Karpas-422 (cell line): ENCODE data around the gene QPCT. TPM values are rescaled to one million over a fixed set of nuclear protein-coding genes. Genes with fewer than 3 reads are reported as not detected.

Experiments used
- DNase-seq: peaks from one replicate; pipeline ENCODE4 v3.0.0-alpha.2; 2015
- H2AFZ ChIP-seq: fragments of 200-600 bp; sonication (generic); 2 replicates; pipeline ENCODE4 v1.6.1; 2014; ENCODE audit warnings: antibody characterized with exemption, low read length, mixed read lengths
- H3K27ac ChIP-seq: fragments of 200-600 bp; sonication (generic); 2 replicates; pipeline ENCODE4 v1.5.1; 2014; ENCODE audit warnings: mild to moderate bottlenecking, low read length, moderate library complexity
- H3K27me3 ChIP-seq: fragments of 200-600 bp; sonication (generic); 2 replicates; pipeline ENCODE4 v1.6.1; 2014; ENCODE audit warnings: low read length, mixed read lengths
- H3K36me3 ChIP-seq: fragments of 200-600 bp; sonication (generic); 2 replicates; pipeline ENCODE4 v1.6.1; 2014; ENCODE audit warnings: low read length, mixed read lengths; ENCODE audit not compliant: insufficient read depth
- H3K4me1 ChIP-seq: fragments of 200-600 bp; sonication (generic); 2 replicates; pipeline ENCODE4 v1.6.1; 2014; ENCODE audit warnings: mild to moderate bottlenecking, low read length, mixed read lengths
- H3K4me2 ChIP-seq: fragments of 200-600 bp; sonication (generic); 2 replicates; pipeline ENCODE4 v1.6.1; 2014; ENCODE audit warnings: low read length, low read depth, mild to moderate bottlenecking; ENCODE audit not compliant: poor library complexity, severe bottlenecking
- H3K4me3 ChIP-seq: fragments of 200-600 bp; sonication (generic); 2 replicates; pipeline ENCODE4 v1.5.1; 2014; ENCODE audit warnings: mild to moderate bottlenecking, antibody characterized with exemption, low read length, mixed read lengths
- H3K79me2 ChIP-seq: fragments of 200-600 bp; sonication (generic); 2 replicates; pipeline ENCODE4 v1.6.1; 2014; ENCODE audit warnings: mild to moderate bottlenecking, low read length, mixed read lengths
- H3K9ac ChIP-seq: fragments of 200-600 bp; sonication (generic); 2 replicates; pipeline ENCODE4 v1.6.0; 2014; ENCODE audit warnings: low read length
- H3K9me2 ChIP-seq: fragments of 200-600 bp; sonication (generic), shearing (Covaris generic); replicated peaks from 2 replicates; pipeline ENCODE4 v1.6.0; 2014; ENCODE audit warnings: mild to moderate bottlenecking, low read length, moderate library complexity; ENCODE audit not compliant: insufficient read depth
- H3K9me3 ChIP-seq: fragments of 300-700, 200-600 bp; sonication (generic); 2 replicates; pipeline ENCODE4 v1.6.1; 2014; ENCODE audit warnings: low read length, mixed read lengths
- H4K20me1 ChIP-seq: fragments of 200-600 bp; sonication (generic); 2 replicates; pipeline ENCODE4 v1.6.1; 2014; ENCODE audit warnings: mild to moderate bottlenecking, antibody characterized with exemption, low read length, low read depth; ENCODE audit not compliant: insufficient read depth
- total RNA-seq: library from RNA; depleted of rRNA; stranded (reverse); fragments of >200 nt; shearing (Covaris generic); gene quantifications from 2 replicates; pipeline ENCODE4 v1.2.3, GENCODE V29; 2014; ENCODE audit warnings: low replicate concordance

Gene QPCT
- total RNA-seq, 1 experiment from 2014 or later: 4.8 TPM

- Histone ChIP-seq H3K27me3 (no peaks in the 10 kb centered on the region), H3K4me3 (no peak overlapping the region), H3K4me1 (no peaks in the 10 kb centered on the region), H3K9me3 (no peaks in the 10 kb centered on the region), H2AFZ (no peak overlapping the region), H3K4me2 (no peak overlapping the region), H3K9me2 (no peaks in the 10 kb centered on the region), H3K79me2 (no peaks in the 10 kb centered on the region), H3K36me3 (no peaks in the 10 kb centered on the region), H4K20me1 (peaks cover 24% of the 10 kb centered on the region), H3K27ac (no peak overlapping the region), H3K9ac (no peak overlapping the region)
- DNase-seq: no peak
Measured at GRCh38 chr2:37306024-37306423, 38.4 kb upstream of the QPCT start.

GRCh38 chr2:37307500-37307899 is 36.9 kb upstream of the QPCT start:
- Histone ChIP-seq H3K9me2 (no peaks in the 10 kb centered on the region), H3K36me3 (no peaks in the 10 kb centered on the region), H3K4me1 (no peaks in the 10 kb centered on the region), H3K9me3 (no peaks in the 10 kb centered on the region), H3K27ac (no peak overlapping the region), H2AFZ (no peak overlapping the region), H3K27me3 (no peaks in the 10 kb centered on the region), H3K4me3 (no peak overlapping the region), H3K9ac (no peak overlapping the region), H3K79me2 (0 out of 2 replicates have a peak, but pooled peaks cover 2% of the 10 kb centered on the region), H4K20me1 (peaks cover 24% of the 10 kb centered on the region), H3K4me2 (no peak overlapping the region)
- no peak for DNase-seq

GRCh38 chr2:37315364-37315763 is 29.1 kb upstream of the QPCT start:
- Histone ChIP-seq H3K9ac (no peak overlapping the region), H3K4me2 (no peak overlapping the region), H3K27ac (no peak overlapping the region), H3K79me2 (peaks cover 9% of the 10 kb centered on the region; the same call in 1 of the 2 replicates), H3K4me1 (peaks cover 13% of the 10 kb centered on the region), H3K27me3 (no peaks in the 10 kb centered on the region), H3K36me3 (no peaks in the 10 kb centered on the region), H3K9me3 (no peaks in the 10 kb centered on the region), H3K9me2 (no peaks in the 10 kb centered on the region), H3K4me3 (no peak overlapping the region), H4K20me1 (peaks cover 29% of the 10 kb centered on the region), H2AFZ (no peak overlapping the region)
- no peak for DNase-seq

GRCh38 chr2:37316181-37316580 is 28.2 kb upstream of the QPCT start:
- H3K9me2 ChIP-seq: no peaks in the 10 kb centered on the region
- H3K9ac ChIP-seq: no peak overlapping the region
- no peak overlapping the region for H3K4me2 ChIP-seq
- no peak overlapping the region for H2AFZ ChIP-seq
- H3K27ac ChIP-seq: no peak overlapping the region
- peaks cover 21% of the 10 kb centered on the region for H4K20me1 ChIP-seq
- H3K4me1 ChIP-seq: peaks cover 15% of the 10 kb centered on the region
- H3K4me3 ChIP-seq: no peak overlapping the region
- H3K36me3 ChIP-seq: no peaks in the 10 kb centered on the region
- no peak for DNase-seq
- H3K9me3 ChIP-seq: no peaks in the 10 kb centered on the region
- H3K27me3 ChIP-seq: no peaks in the 10 kb centered on the region
- H3K79me2 ChIP-seq: peaks cover 9% of the 10 kb centered on the region; the same call in 1 of the 2 replicates

GRCh38 chr2:37317746-37318145 is 26.7 kb upstream of the QPCT start:
- Histone ChIP-seq H3K4me2 (no peak overlapping the region), H3K79me2 (peaks cover 4% of the 10 kb centered on the region; the same call in 1 of the 2 replicates), H4K20me1 (peaks cover 15% of the 10 kb centered on the region), H3K27ac (no peak overlapping the region), H3K36me3 (no peaks in the 10 kb centered on the region), H3K4me3 (no peak overlapping the region), H3K4me1 (peaks cover 31% of the 10 kb centered on the region), H3K9me2 (no peaks in the 10 kb centered on the region), H2AFZ (no peak overlapping the region), H3K27me3 (no peaks in the 10 kb centered on the region), H3K9me3 (no peaks in the 10 kb centered on the region), H3K9ac (no peak overlapping the region)
- no peak for DNase-seq

- H3K9ac ChIP-seq: no peak overlapping the region
- no peaks in the 10 kb centered on the region for H3K36me3 ChIP-seq
- H4K20me1 ChIP-seq: peaks cover 9% of the 10 kb centered on the region; the same call in 1 of the 2 replicates
- no peak overlapping the region for H3K4me2 ChIP-seq
- H3K9me3 ChIP-seq: no peaks in the 10 kb centered on the region
- no peaks in the 10 kb centered on the region for H3K27me3 ChIP-seq
- H3K4me3 ChIP-seq: no peak overlapping the region
- DNase-seq: no peak
- H2AFZ ChIP-seq: no peak overlapping the region
- H3K9me2 ChIP-seq: no peaks in the 10 kb centered on the region
- peaks cover 4% of the 10 kb centered on the region; the same call in 1 of the 2 replicates for H3K79me2 ChIP-seq
- H3K4me1 ChIP-seq: peaks cover 31% of the 10 kb centered on the region
- H3K27ac ChIP-seq: no peak overlapping the region
Measured at GRCh38 chr2:37318401-37318800, 26.0 kb upstream of the QPCT start.

GRCh38 chr2:37319754-37320609 is 24.4 kb upstream of the QPCT start:
- no peak overlapping the region for H2AFZ ChIP-seq
- no peaks in the 10 kb centered on the region for H3K9me2 ChIP-seq
- H3K9me3 ChIP-seq: no peaks in the 10 kb centered on the region
- no peak overlapping the region for H3K4me3 ChIP-seq
- H3K9ac ChIP-seq: no peak overlapping the region
- H3K27ac ChIP-seq: no peak overlapping the region
- H3K4me1 ChIP-seq: peaks cover 33% of the 10 kb centered on the region
- no peak for DNase-seq
- H4K20me1 ChIP-seq: peaks cover 4% of the 10 kb centered on the region; the same call in 1 of the 2 replicates
- H3K27me3 ChIP-seq: no peaks in the 10 kb centered on the region
- H3K79me2 ChIP-seq: no peaks in the 10 kb centered on the region
- no peaks in the 10 kb centered on the region for H3K36me3 ChIP-seq
- no peak overlapping the region for H3K4me2 ChIP-seq

- H3K9me3 ChIP-seq: no peaks in the 10 kb centered on the region
- no peak overlapping the region for H2AFZ ChIP-seq
- no peaks in the 10 kb centered on the region for H3K79me2 ChIP-seq
- peaks cover 39% of the 10 kb centered on the region for H3K4me1 ChIP-seq
- H3K4me3 ChIP-seq: no peak overlapping the region
- H3K9me2 ChIP-seq: no peaks in the 10 kb centered on the region
- DNase-seq: no peak
- no peaks in the 10 kb centered on the region for H3K27me3 ChIP-seq
- H3K36me3 ChIP-seq: no peaks in the 10 kb centered on the region
- H3K4me2 ChIP-seq: no peak overlapping the region
- H3K9ac ChIP-seq: no peak overlapping the region
- H3K27ac ChIP-seq: no peak overlapping the region
- peaks cover 4% of the 10 kb centered on the region; the same call in 1 of the 2 replicates for H4K20me1 ChIP-seq
Measured at GRCh38 chr2:37321029-37321682, 23.3 kb upstream of the QPCT start.
